ENCODE data around the gene EEFSEC.

The EEFSEC gene

GRCh38 chr3:128409624-128410581 is 256.6 kb downstream of the EEFSEC start:
- no peak overlapping the region for H3K4me3 ChIP-seq (ENCODE audit: low read depth, low read length)
- DNase-seq (ENCODE audit: low read depth) = no peak

GRCh38 chr3:128410669-128411573 is 257.6 kb downstream of the EEFSEC start:
- no peak overlapping the region for H3K4me3 ChIP-seq (ENCODE audit: low read depth, low read length)
- DNase-seq (ENCODE audit: low read depth) = no peak

GRCh38 chr3:128411574-128412064 is 258.3 kb downstream of the EEFSEC start:
- no peak for DNase-seq (ENCODE audit: low read depth)
- H3K4me3 ChIP-seq (ENCODE audit: low read depth, low read length) = no peak overlapping the region

GRCh38 chr3:128412180-128413002 is 259.1 kb downstream of the EEFSEC start:
- DNase-seq (ENCODE audit: low read depth) = no peak
- H3K4me3 ChIP-seq (ENCODE audit: low read depth, low read length) = no peak overlapping the region

GRCh38 chr3:128413003-128413370 is 259.7 kb downstream of the EEFSEC start:
- DNase-seq (ENCODE audit: low read depth) = no peak
- H3K4me3 ChIP-seq (ENCODE audit: low read depth, low read length) = no peak overlapping the region

GRCh38 chr3:128413413-128414205 is 260.3 kb downstream of the EEFSEC start:
- DNase-seq (ENCODE audit: low read depth) = no peak
- H3K4me3 ChIP-seq (ENCODE audit: low read depth, low read length) = no peak overlapping the region

GRCh38 chr3:128415200-128415772 is 262.0 kb downstream of the EEFSEC start:
- DNase-seq (ENCODE audit: low read depth) = no peak
- H3K4me3 ChIP-seq (ENCODE audit: low read depth, low read length) = no peak overlapping the region

- no peak overlapping the region for H3K4me3 ChIP-seq (ENCODE audit: low read depth, low read length)
- DNase-seq (ENCODE audit: low read depth) = no peak
Observed at GRCh38 chr3:128415773-128416577, 262.7 kb downstream of the EEFSEC start.

GRCh38 chr3:128416578-128417211 is 263.4 kb downstream of the EEFSEC start:
- H3K4me3 ChIP-seq (ENCODE audit: low read depth, low read length) = no peak overlapping the region
- peak; percentile 27 for DNase-seq (ENCODE audit: low read depth)

- no peak for DNase-seq (ENCODE audit: low read depth)
- H3K4me3 ChIP-seq (ENCODE audit: low read depth, low read length) = no peak overlapping the region
Observed at GRCh38 chr3:128418900-128419299, 265.6 kb downstream of the EEFSEC start.

- no peak overlapping the region for H3K4me3 ChIP-seq (ENCODE audit: low read depth, low read length)
- DNase-seq (ENCODE audit: low read depth) = no peak
Observed at GRCh38 chr3:128419311-128419710, 266.0 kb downstream of the EEFSEC start.

- H3K4me3 ChIP-seq (ENCODE audit: low read depth, low read length) = no peak overlapping the region
- no peak for DNase-seq (ENCODE audit: low read depth)
Observed at GRCh38 chr3:128420289-128420688, 267.0 kb downstream of the EEFSEC start.

GRCh38 chr3:128420720-128421438 is 267.6 kb downstream of the EEFSEC start:
- H3K4me3 ChIP-seq (ENCODE audit: low read depth, low read length) = no peak overlapping the region
- DNase-seq (ENCODE audit: low read depth) = no peak

- H3K4me3 ChIP-seq (ENCODE audit: low read depth, low read length) = no peak overlapping the region
- no peak for DNase-seq (ENCODE audit: low read depth)
Observed at GRCh38 chr3:128421439-128421836, 268.2 kb downstream of the EEFSEC start.

- DNase-seq (ENCODE audit: low read depth) = no peak
- no peak overlapping the region for H3K4me3 ChIP-seq (ENCODE audit: low read depth, low read length)
Observed at GRCh38 chr3:128421966-128422365, 268.7 kb downstream of the EEFSEC start.

- no peak for DNase-seq (ENCODE audit: low read depth)
- no peak overlapping the region for H3K4me3 ChIP-seq (ENCODE audit: low read depth, low read length)
Observed at GRCh38 chr3:128422762-128423524, 269.7 kb downstream of the EEFSEC start.

Measured in skeletal muscle cell (primary cell).